ENCODE results near the gene MSMP. TPM values are rescaled to one million over a fixed set of nuclear protein-coding genes. Genes with fewer than 3 reads are reported as not detected.

Gene MSMP
- total RNA-seq, 1 donor from 2014 or later = not detected

DNA sequence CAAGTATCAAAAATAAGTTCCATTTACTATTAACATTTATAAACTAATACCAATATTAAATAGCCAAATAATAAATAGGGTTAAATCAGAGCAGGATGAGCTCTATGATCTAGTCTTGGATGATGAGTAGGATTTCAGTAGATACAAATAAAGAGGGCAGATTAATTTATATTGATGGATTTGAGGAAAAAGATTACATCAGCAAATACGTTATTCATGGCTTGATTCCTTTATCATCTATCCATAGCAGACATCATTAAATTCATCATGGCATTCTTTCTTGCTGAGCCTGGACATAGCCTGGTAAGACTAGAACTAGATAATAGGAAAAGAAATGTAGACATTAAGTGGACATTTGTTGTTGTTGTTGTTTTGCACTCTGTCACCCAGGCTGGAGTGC lies 13.4 kb upstream of the MSMP start:
- no peak for TF ChIP-seq CTCF (IDR thresholded peaks at IDR 0.05; ENCODE audit: insufficient read depth, low read length, poor library complexity, severe bottlenecking)
- Histone ChIP-seq H3K36me3 (ENCODE audit: control insufficient read depth, insufficient read depth, low read length) (no peaks in the 10 kb centered on the region), H3K27me3 (ENCODE audit: control insufficient read depth, insufficient read depth, low read length) (no peaks in the 10 kb centered on the region), H3K4me3 (ENCODE audit: low read depth, low read length) (no peak overlapping the region)
- no peak for DNase-seq (ENCODE audit: low read depth)

GRCh38 chr9:35766997-35767396 lies 12.9 kb upstream of the MSMP start:
- H3K36me3 ChIP-seq (ENCODE audit: control insufficient read depth, insufficient read depth, low read length) = no peaks in the 10 kb centered on the region
- no peak for TF ChIP-seq CTCF (IDR thresholded peaks at IDR 0.05; ENCODE audit: insufficient read depth, low read length, poor library complexity, severe bottlenecking)
- DNase-seq (ENCODE audit: low read depth) = no peak
- no peak overlapping the region for H3K4me3 ChIP-seq (ENCODE audit: low read depth, low read length)
- no peaks in the 10 kb centered on the region for H3K27me3 ChIP-seq (ENCODE audit: control insufficient read depth, insufficient read depth, low read length)

- no peak for DNase-seq (ENCODE audit: low read depth)
- Histone ChIP-seq H3K36me3 (ENCODE audit: control insufficient read depth, insufficient read depth, low read length) (no peaks in the 10 kb centered on the region), H3K4me3 (ENCODE audit: low read depth, low read length) (no peak overlapping the region), H3K27me3 (ENCODE audit: control insufficient read depth, insufficient read depth, low read length) (no peaks in the 10 kb centered on the region)
- no peak for TF ChIP-seq CTCF (IDR thresholded peaks at IDR 0.05; ENCODE audit: insufficient read depth, low read length, poor library complexity, severe bottlenecking)
Observed at GRCh38 chr9:35763803-35764202, 9.7 kb upstream of the MSMP start.

DNA sequence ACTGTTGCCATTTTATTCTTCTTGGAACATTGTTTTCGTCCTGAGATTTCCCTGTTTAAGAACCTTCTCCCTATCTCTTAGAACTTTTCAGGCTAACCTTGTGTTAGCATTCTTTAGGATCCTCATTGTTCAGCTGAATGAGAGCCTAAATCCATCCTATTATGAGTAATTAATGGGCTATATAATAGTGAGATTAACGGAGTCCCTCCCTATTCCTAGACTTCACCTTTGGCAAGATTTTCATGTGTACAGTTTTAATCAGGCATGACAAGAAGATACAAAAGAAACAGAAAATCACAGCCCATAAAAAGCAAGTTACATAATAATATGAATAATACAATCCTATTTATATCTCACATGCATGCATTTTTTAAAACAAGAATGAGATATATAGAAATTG lies 9.1 kb upstream of the MSMP start:
- TF ChIP-seq CTCF (IDR thresholded peaks at IDR 0.05; ENCODE audit: insufficient read depth, low read length, poor library complexity, severe bottlenecking) = no peak
- no peak for DNase-seq (ENCODE audit: low read depth)
- Histone ChIP-seq H3K27me3 (ENCODE audit: control insufficient read depth, insufficient read depth, low read length) (no peaks in the 10 kb centered on the region), H3K36me3 (ENCODE audit: control insufficient read depth, insufficient read depth, low read length) (no peaks in the 10 kb centered on the region), H3K4me3 (ENCODE audit: low read depth, low read length) (no peak overlapping the region)

DNA sequence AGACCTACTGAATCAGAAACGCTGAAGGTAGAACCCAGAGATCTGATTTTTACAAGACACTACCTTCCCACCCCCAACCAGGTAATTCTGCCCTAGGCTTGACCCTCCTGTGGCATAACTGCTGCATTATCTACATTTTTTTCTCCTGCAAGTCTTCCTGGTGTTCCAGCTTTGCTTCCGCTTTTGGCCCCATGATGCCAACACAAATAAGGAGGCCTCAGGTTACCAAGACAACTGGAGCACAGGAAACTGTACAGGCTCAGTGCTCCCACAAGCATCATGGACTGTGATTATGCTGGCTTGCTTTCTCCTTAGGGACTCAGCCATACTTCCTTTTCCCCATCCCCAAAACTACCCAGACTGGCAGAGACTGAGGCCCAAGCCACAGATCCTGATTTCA lies 6.6 kb upstream of the MSMP start:
- H3K4me3 ChIP-seq (ENCODE audit: low read depth, low read length) = no peak overlapping the region
- no peak for DNase-seq (ENCODE audit: low read depth)
- H3K27me3 ChIP-seq (ENCODE audit: control insufficient read depth, insufficient read depth, low read length) = no peaks in the 10 kb centered on the region
- TF ChIP-seq CTCF (IDR thresholded peaks at IDR 0.05; ENCODE audit: insufficient read depth, low read length, poor library complexity, severe bottlenecking) = no peak
- no peaks in the 10 kb centered on the region for H3K36me3 ChIP-seq (ENCODE audit: control insufficient read depth, insufficient read depth, low read length)

- no peak overlapping the region for H3K4me3 ChIP-seq (ENCODE audit: low read depth, low read length)
- no peaks in the 10 kb centered on the region for H3K36me3 ChIP-seq (ENCODE audit: control insufficient read depth, insufficient read depth, low read length)
- no peaks in the 10 kb centered on the region for H3K27me3 ChIP-seq (ENCODE audit: control insufficient read depth, insufficient read depth, low read length)
- no peak for TF ChIP-seq CTCF (IDR thresholded peaks at IDR 0.05; ENCODE audit: insufficient read depth, low read length, poor library complexity, severe bottlenecking)
- DNase-seq (ENCODE audit: low read depth) = no peak
Observed at GRCh38 chr9:35759795-35760194, 5.7 kb upstream of the MSMP start.
